Measurements from ENCODE around the gene ZNF516.

- TF ChIP-seq CTCF (IDR thresholded peaks at IDR 0.05; ENCODE audit: borderline replicate concordance, extremely low read depth, low read length, poor library complexity, severe bottlenecking) (no peak), EZH2 (IDR thresholded peaks at IDR 0.05; ENCODE audit: borderline replicate concordance, low read depth, low read length, severe bottlenecking) (no peak)
Measured at GRCh38 chr18:76495006-76495370, at the start of gene ZNF516.
